ENCODE results near the gene GIPC3.

The GIPC3 gene

DNA sequence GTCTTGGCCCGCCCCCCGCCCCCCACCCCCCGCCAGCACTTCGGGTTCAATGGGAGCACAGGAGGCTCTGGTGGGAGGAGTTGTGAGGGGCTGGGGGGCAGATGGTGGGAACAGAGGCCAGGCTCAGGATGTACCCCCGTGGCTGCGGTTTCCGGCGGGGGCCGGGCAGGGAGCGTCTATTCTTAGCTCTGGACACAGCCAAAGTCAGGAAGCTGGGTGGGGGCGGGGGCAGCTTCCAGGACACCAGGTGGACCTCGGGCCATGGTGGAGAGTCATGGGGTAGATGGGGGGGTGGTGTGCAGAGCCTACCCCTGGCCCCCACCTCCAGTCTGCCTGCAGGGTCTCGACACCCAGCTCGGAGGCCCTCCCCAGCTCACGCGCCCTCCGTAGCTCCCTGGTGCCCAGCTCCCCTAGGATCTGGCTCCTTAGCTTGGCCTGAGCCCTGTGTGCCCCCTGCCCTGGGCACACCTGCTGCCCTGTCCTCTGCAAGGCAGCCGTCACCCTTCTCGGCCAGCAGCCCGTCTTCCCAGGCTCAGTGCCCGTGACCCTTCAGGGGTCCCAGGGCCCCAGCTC is 23.6 kb downstream of the GIPC3 start:
- no peak for FAIRE-seq
- DNase-seq (ENCODE audit: insufficient read length, low spot score), result no peak
- TF ChIP-seq POLR2A (IDR thresholded peaks at IDR 0.05; ENCODE audit: low read depth, low read length), result no peak

DNA sequence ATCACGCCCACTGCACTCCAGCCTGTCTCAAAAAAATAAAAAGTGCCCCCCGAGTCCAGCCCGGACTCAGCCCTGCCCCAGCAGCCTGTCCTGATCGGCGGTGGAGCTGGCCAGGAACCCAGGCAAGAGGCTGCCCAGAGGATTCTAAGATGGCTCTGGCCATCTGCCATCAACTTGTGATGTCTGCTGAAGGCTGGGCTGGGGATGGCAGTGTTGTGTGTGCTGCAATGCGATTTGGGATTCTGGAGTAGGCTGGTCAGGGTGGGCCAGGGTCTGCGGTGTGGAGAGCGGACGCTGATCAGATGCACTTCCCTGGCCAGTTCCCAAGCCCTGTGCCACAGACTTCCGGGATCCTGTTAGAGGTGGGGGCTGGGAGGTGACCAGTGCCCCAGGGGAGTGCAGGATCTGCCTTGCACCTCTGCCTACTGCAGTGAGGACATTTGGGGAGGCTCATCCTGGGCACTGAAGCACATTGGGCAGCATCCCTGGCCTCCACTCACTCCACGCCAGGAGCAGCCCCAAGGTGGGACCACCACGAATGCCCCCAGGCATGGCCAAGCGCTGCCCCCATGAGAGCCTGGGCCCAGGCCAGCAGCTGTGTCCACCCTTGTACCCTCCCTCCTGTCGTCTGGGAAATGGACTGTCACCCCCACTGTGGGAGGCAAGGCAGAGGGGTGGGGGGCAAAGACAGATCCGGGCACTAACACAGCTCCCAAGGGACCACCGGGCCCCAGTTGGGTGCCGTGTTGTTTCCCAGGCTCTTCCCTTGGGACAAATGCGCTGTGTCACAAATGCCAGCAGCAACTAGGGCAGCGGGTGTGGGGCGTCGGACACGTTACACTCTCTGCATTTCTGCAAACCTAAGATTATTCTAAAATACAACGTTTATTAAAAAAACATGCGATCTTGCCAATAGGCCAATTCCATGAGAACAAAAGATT is 24.8 kb downstream of the GIPC3 start:
- no peak for TF ChIP-seq POLR2A (IDR thresholded peaks at IDR 0.05; ENCODE audit: low read depth, low read length)
- peak; percentile 59 for DNase-seq (ENCODE audit: insufficient read length, low spot score)
- FAIRE-seq, result no peak

DNA sequence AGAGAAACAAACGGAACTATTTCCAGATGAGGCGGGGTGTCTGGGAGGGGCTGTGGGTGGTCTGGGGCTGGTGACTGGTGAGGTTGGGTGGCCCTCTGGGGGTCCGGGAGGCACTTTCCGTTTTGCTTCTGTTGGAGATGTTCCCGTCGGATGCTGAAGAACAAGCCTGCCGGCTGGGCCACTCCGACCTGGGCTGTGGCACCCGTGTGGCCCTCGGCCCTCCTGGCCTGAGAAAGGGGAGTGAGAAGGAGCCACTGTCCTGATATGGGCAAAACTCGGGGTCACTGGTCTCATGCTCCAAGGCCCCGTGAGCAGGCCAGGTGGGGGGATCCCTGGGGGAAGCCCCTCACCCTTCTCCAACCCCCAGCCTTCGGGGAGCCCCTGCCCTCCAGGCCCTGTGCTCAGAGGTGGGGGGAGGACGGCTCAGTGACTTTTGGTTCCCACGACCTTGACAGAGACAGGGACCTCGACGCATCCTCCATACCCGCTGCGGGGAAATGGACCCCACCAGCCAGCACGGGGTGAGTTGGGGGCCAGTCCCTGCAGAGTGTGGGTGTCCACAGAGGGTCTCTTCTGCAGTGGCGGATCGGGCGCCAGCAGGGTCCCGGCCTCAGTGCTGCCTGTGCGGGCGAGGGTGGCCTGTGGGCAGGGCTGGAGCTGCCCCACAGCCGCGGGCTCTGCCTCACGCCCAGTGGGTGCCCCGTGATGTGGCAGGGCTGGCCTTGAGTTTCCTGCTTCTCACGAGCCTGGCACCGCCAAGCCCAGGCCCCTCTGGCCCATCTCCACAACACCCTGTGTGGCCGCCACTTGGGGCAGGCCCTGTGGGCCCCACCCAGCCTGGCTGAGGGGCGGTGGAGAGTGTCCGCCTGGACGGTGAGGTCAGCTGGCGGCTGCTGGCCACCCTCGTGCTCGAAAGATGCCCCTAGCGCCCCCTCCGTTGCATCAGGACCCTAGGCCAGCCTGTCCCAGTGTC is 25.8 kb downstream of the GIPC3 start:
- no peak for FAIRE-seq
- no peak for DNase-seq (ENCODE audit: insufficient read length, low spot score)
- TF ChIP-seq POLR2A (IDR thresholded peaks at IDR 0.05; ENCODE audit: low read depth, low read length), result no peak

DNA sequence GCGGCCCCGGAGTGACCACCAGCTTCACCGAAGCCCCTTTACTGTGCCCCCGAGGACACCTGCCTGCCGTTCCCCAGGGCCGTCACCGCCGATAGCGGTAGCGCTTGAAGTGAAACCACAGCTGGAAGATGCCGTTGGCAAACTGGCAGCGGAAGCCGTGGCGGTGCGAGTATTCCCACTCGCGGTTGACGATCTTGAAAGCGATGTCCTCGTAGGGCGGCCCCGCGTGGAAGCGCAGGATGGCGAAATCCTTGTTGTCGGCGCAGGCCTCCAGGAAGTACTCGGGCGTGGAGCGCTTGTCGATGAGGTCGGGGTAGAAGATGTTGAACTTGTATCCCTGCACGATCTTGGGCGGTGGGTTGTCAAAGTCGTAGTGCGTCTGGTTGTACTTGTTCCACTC is 26.6 kb downstream of the GIPC3 start:
- no peak for TF ChIP-seq POLR2A (IDR thresholded peaks at IDR 0.05; ENCODE audit: low read depth, low read length)
- no peak for FAIRE-seq
- DNase-seq (ENCODE audit: insufficient read length, low spot score), result no peak

DNA sequence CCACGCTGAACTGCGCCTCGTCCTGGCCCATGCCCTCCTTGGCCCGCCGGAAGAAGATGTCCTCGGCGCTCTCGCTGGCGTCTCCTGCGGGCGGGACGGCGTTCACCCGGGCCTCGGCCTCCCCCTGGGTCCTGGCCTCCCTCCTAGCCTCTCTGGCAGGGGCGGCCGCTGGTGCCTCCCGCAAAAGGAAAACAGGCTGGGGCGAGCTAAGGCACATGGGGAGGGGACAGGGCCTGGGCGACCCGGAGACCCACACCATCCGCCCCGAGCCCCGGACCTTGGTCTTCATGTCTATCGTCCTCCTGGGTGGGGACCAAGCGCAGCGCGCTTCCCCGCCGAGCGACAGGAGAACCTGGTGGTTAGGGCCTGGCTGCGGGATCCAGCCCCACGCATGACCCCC is 27.1 kb downstream of the GIPC3 start:
- TF ChIP-seq POLR2A (IDR thresholded peaks at IDR 0.05; ENCODE audit: low read depth, low read length), result no peak
- FAIRE-seq, result no peak
- DNase-seq (ENCODE audit: insufficient read length, low spot score), result no peak

DNA sequence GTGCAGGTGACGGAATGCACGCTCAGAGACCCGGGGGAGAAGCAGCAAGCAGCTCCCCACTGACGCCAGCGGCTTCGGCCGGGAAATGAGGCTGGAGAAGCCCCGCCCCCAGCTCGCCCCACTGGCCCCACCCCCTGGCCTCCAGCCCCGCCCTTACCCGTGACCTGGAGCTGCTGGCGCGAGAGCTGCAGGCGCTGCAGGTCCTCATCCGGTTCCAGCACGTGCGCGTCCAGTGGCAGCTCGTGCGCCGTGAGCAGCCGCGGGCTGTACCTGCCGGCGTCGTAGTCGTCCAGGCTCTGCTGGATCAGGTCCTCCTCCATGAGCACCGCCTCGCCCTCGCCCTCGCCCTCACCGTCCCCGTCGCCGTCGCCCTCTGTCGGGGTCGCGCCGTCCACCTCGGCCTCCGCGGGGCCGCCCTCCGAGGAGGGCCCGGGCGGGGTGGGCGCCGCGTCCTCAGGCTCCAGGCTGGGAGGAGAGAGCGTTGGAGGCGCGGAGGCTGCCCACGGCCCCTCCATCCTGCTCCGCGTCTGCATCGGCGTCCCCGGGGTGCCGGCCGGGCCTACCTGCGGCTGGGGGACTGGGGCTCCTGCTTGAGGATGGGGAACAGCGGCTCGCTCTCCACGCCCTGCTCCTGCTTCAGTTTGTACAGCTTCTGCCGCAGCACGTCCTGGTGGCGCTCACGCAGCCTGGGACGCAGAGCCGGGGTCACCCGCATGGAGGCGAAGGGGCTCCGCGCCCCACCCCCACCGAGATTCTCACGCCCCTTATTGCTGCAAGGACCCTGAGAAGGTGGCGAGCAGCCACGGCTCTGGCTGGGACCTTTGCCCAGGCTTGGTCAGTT is 27.8 kb downstream of the GIPC3 start:
- no peak for DNase-seq (ENCODE audit: insufficient read length, low spot score)
- no peak for TF ChIP-seq POLR2A (IDR thresholded peaks at IDR 0.05; ENCODE audit: low read depth, low read length)
- FAIRE-seq, result no peak

DNA sequence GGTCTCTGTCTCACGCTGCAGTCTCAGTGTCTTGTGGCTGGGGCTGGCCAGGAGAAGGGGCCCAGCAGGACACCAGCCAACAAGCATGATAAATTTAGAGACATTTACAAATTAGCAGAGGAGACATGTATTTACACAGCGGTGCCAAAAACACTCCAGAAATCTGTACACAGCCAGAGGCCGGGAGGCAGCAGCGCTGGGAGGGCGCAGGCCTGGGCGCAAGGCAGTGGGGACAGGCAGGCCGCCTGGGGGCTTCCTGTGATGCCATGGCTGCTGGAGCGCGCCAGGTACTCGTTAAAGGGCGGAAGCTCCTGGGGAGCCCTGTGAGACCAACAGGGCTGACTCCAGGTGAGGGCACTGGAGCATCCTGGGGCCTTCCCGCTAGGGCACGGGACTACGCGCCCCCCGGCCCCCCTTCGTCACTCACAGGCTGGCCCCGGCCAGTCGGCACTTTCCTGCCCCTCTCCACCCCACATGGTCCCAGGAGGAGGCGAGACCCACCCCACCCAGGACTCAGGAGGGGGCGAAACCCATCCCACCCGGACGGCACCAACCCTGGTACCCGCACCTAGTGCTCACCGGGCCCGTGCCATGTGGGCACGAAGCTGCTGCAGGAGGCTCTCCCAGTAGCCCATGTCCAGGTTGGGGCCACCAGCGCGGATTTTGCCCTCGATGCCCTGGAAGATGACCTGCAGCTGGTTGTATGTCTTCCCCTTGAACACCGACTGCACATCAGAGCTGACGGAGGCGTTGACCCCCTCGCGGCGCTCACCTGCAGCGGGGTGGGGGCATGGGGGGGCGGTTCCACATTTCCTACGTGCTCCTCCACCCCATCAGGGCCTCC is 28.8 kb downstream of the GIPC3 start:
- no peak for TF ChIP-seq POLR2A (IDR thresholded peaks at IDR 0.05; ENCODE audit: low read depth, low read length)
- FAIRE-seq, result no peak
- no peak for DNase-seq (ENCODE audit: insufficient read length, low spot score)

DNA sequence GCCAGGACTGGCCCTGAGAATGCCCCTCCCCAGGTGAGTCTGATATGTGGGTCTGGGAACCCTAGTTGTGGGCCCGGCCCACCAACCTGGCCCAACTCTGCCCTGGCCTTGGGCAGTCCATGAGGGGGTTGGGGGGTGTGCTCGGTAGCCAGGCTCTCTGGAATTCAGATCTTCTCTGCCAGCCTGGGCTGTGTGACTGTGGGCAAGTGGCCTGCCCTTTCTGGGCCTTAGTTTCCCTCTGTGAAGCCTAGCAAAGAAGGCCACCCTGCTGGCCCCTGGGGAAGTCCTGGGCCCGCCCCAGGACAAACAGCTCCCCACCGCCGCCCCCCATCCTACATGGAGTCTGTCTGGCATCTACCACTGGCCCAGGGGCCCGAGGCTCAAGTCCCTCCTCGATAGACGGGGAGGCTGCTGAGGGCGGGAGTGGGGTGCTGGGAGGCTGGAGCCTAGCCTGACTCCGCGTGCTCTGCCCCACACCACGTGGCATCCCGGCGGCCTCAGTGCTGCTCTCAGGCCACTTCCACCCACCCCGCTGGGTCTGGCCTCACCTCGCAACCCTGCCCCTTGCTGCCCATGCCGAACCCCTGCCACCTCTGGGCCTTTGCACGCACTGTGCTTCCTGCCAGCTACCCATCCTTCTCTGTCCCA is 29.7 kb downstream of the GIPC3 start:
- no peak for DNase-seq (ENCODE audit: insufficient read length, low spot score)
- no peak for FAIRE-seq
- TF ChIP-seq POLR2A (IDR thresholded peaks at IDR 0.05; ENCODE audit: low read depth, low read length), result no peak

DNA sequence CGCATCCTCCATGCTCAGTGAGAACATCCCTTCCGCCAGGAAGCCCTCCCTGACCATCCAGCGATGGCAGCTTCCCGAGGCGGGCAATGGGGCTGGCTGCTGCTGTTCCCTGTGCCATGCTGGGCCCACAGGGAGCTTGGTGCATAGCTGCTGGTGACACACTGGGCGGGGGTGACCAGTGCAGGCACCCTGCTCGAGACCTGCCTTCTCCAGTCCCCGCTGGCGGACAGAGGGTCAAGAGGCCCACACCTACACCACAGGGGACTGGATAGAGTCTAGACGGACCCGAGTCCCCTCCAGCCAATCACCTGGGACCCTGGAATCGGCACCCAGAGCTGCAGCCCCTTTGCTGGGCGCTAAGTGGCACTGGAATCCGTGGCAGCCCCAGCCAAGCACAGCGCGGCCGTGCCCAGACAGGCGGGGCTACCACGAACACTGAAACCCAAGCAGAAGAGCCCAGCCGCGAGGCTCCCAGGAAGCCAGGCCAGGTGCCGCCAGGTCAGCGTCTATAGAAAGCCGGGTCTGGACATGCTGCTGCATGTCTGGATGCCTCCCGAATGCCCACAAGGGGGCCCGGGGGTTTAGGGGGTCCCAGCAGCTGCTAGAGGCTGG is 30.4 kb downstream of the GIPC3 start:
- TF ChIP-seq POLR2A (IDR thresholded peaks at IDR 0.05; ENCODE audit: low read depth, low read length), result no peak
- no peak for DNase-seq (ENCODE audit: insufficient read length, low spot score)
- FAIRE-seq, result no peak

DNA sequence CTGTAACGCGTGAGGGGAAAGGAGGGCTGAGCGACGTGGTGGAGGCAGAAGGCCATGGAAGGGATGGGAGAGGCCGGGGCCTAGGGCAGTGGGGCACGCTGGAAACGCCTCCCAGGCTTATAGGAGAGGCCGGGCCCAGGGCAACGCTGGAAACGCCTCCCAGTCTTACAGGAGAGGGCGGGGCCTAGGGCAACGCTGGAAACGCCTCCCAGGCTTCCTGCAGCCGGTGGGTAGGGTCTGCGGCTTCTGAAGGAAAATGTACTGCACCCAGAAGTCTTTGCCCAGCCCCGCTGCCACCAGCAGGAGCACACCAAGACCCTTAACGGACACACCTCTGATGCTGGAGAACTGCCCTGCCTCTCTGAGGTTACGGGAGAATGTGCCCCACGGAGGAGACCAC is 32.2 kb downstream of the GIPC3 start:
- no peak for DNase-seq (ENCODE audit: insufficient read length, low spot score)
- TF ChIP-seq POLR2A (IDR thresholded peaks at IDR 0.05; ENCODE audit: low read depth, low read length), result no peak
- FAIRE-seq, result no peak

DNA sequence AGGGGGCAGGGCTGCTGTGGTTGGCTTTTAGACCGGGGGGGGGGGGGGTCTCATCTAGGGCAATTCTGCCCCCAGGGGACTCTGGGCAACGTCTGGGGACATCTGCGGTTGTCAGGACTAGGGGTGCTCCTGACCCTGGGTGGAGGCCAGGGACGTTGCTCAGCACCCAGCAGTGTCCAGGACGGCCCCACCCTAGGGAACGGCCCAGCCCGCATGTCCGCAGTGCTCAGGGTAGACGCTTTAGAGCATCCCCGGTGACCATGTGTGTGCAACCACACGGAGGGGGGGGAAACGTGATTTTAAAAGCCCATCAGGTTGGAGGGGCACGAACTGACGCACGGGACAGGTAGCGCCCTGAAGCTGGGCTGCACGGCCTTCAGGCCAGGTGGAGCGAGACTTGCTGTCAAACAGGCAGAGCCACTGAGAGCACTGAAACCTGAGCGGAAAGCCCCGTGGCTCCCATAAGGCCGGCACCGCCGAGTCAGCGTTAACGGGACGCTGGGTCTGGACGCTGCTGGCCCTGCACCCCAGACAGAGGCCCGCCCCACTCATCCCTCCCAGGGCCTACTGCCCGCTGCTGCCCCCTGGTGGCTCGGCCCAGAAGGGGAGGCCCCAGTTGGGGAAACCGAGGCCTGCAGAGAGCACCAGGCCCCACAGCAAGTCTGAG is 33.0 kb downstream of the GIPC3 start:
- no peak for DNase-seq (ENCODE audit: insufficient read length, low spot score)
- TF ChIP-seq POLR2A (IDR thresholded peaks at IDR 0.05; ENCODE audit: low read depth, low read length), result no peak
- no peak for FAIRE-seq
